Endodermal cell (in vitro differentiated cells): Measurements from ENCODE around the gene RYR3. TPM values are rescaled to one million over a fixed set of nuclear protein-coding genes. Genes with fewer than 3 reads are reported as not detected.

Experiments used
- DNase-seq: peaks from one replicate; pipeline ENCODE4 v3.0.0-alpha.2; 2017
- H3K27ac ChIP-seq: 2 replicates; pipeline ENCODE4 v1.5.1; 2013; ENCODE audit warnings: mild to moderate bottlenecking, low read depth, low read length, moderate library complexity
- H3K27me3 ChIP-seq: 2 replicates; pipeline ENCODE4 v1.6.1; 2013; ENCODE audit warnings: mild to moderate bottlenecking, low read length, moderate library complexity; ENCODE audit not compliant: insufficient read depth, control insufficient read depth, poor library complexity, severe bottlenecking
- H3K36me3 ChIP-seq: 2 replicates; pipeline ENCODE4 v1.7.0; 2013; ENCODE audit warnings: mild to moderate bottlenecking, low read length, moderate library complexity; ENCODE audit not compliant: control insufficient read depth, insufficient read depth
- H3K4me1 ChIP-seq: one replicate; pipeline ENCODE4 v1.7.0; 2013; ENCODE audit warnings: low read length; ENCODE audit not compliant: control insufficient read depth, insufficient read depth
- H3K4me3 ChIP-seq: 2 replicates; pipeline ENCODE4 v1.5.1; 2013; ENCODE audit warnings: mild to moderate bottlenecking, low read length, moderate library complexity
- H3K9ac ChIP-seq: 2 replicates; pipeline ENCODE4 v1.6.1; 2013; ENCODE audit warnings: mild to moderate bottlenecking, low read length, moderate library complexity; ENCODE audit not compliant: poor library complexity, severe bottlenecking; ENCODE audit errors: extremely low read depth
- H3K9me3 ChIP-seq: 2 replicates; pipeline ENCODE4 v1.6.1; 2013; ENCODE audit warnings: mild to moderate bottlenecking, low read length, moderate library complexity; ENCODE audit not compliant: control insufficient read depth
- H3K27ac Mint-ChIP-seq: 2 replicates; pipeline ENCODE4 v1.8.0; 2020; ENCODE audit warnings: mixed read lengths
- H3K27me3 Mint-ChIP-seq: 2 replicates; pipeline ENCODE4 v1.8.0; 2021; ENCODE audit warnings: mild to moderate bottlenecking, mixed read lengths; ENCODE audit not compliant: insufficient read depth
- H3K36me3 Mint-ChIP-seq: 2 replicates; pipeline ENCODE4 v1.8.0; 2020; ENCODE audit warnings: low read depth, mixed read lengths
- H3K4me1 Mint-ChIP-seq: 2 replicates; pipeline ENCODE4 v1.8.0; 2020; ENCODE audit warnings: mixed read lengths
- H3K4me3 Mint-ChIP-seq: 2 replicates; pipeline ENCODE4 v1.8.0; 2020; ENCODE audit warnings: mild to moderate bottlenecking, moderate library complexity, mixed read lengths
- H3K9me3 Mint-ChIP-seq: 2 replicates; pipeline ENCODE4 v1.8.0; 2020; ENCODE audit warnings: mild to moderate bottlenecking, mixed read lengths
- CTCF ChIP-seq: fragments of 200-600 bp; sonication (generic); conservative IDR thresholded peaks from 2 replicates; pipeline ENCODE4 v1.5.0; 2021; ENCODE audit warnings: antibody characterized with exemption, mild to moderate bottlenecking
- WGBS, 2 experiments: methylation state at CpG; one replicate each; pipeline versions ENCODE4 v1.1.5 to v1.1.7; 2013; ENCODE audit warnings: missing lambda C conversion rate in 2 of 2, mixed read lengths in 1 of 2; ENCODE audit not compliant: insufficient coverage in 1 of 2, insufficient read length in 1 of 2; 5-methylcytosine and 5-hydroxymethylcytosine counted together
- total RNA-seq, 2 donors: library from RNA; stranded (reverse); fragmentation: NEBNext Ultra II Directional in 1 of 2; extraction: Animal tissue kit (Norgen Biotek cat#: 25700) in 1 of 2; gene quantifications; 2 replicates in 1 of 2; 3 replicates in 1 of 2; pipeline ENCODE4 v1.2.1, GENCODE V29; 2021

Gene RYR3
- total RNA-seq, 2 donors from 2014 or later: 0.71 to 1.4 TPM

- H3K36me3 ChIP-seq: no peaks in the 10 kb centered on the region
- Mint-ChIP-seq H3K4me1 (peaks cover 16% of the 10 kb centered on the region), H3K4me3 (no peak overlapping the region), H3K9me3 (peaks cover 7% of the 10 kb centered on the region), H3K27ac (no peak overlapping the region), H3K27me3 (no peaks in the 10 kb centered on the region), H3K36me3 (no peaks in the 10 kb centered on the region)
- no peak overlapping the region for H3K27ac ChIP-seq
- WGBS, 2 experiments: 93% methylated on average over 2 of the region's 2 CpGs; no CpG with 5 or more reads in 1 of the 2 experiments
- DNase-seq: no peak
- H3K4me3 ChIP-seq: no peak overlapping the region
- H3K9ac ChIP-seq: no peak overlapping the region
- no peaks in the 10 kb centered on the region for H3K27me3 ChIP-seq
- H3K9me3 ChIP-seq: peaks cover 8% of the 10 kb centered on the region
- no peak for TF ChIP-seq CTCF
- H3K4me1 ChIP-seq: no peaks in the 10 kb centered on the region
Measured at GRCh38 chr15:33882921-33883320, 572.2 kb downstream of the RYR3 start.

- no peak for TF ChIP-seq CTCF
- no peaks in the 10 kb centered on the region for H3K36me3 Mint-ChIP-seq
- WGBS, 2 experiments: 86 to 96% methylated on average over 2 of the region's 2 CpGs
- no peak overlapping the region for H3K27ac ChIP-seq
- peaks cover 8% of the 10 kb centered on the region for H3K4me1 Mint-ChIP-seq
- H3K4me3 ChIP-seq: no peak overlapping the region
- H3K27ac Mint-ChIP-seq: no peak overlapping the region
- no peak overlapping the region for H3K9ac ChIP-seq
- H3K27me3 ChIP-seq: no peaks in the 10 kb centered on the region
- H3K9me3 Mint-ChIP-seq: peaks cover 9% of the 10 kb centered on the region
- DNase-seq: no peak
- no peaks in the 10 kb centered on the region for H3K36me3 ChIP-seq
- no peak overlapping the region for H3K4me3 Mint-ChIP-seq
- H3K9me3 ChIP-seq: peaks cover 8% of the 10 kb centered on the region
- H3K27me3 Mint-ChIP-seq: no peaks in the 10 kb centered on the region
- no peaks in the 10 kb centered on the region for H3K4me1 ChIP-seq
Measured at GRCh38 chr15:33888176-33888575, 577.4 kb downstream of the RYR3 start.

GRCh38 chr15:33894193-33894592, 583.4 kb downstream of the RYR3 start:
- Histone ChIP-seq H3K4me1 (no peaks in the 10 kb centered on the region), H3K27me3 (no peaks in the 10 kb centered on the region), H3K36me3 (no peaks in the 10 kb centered on the region), H3K27ac (no peak overlapping the region), H3K9me3 (no peaks in the 10 kb centered on the region), H3K9ac (no peak overlapping the region), H3K4me3 (no peak overlapping the region)
- Mint-ChIP-seq H3K27me3 (no peaks in the 10 kb centered on the region), H3K9me3 (peaks cover 2% of the 10 kb centered on the region), H3K4me3 (no peak overlapping the region), H3K4me1 (no peaks in the 10 kb centered on the region), H3K36me3 (no peaks in the 10 kb centered on the region), H3K27ac (no peak overlapping the region)
- no peak for TF ChIP-seq CTCF
- DNase-seq: no peak
- WGBS, 2 experiments: 92 to 100% methylated on average over 1 to 6 of the region's 6 CpGs
